CD4-positive, alpha-beta T cell (primary cell): ENCODE results near the gene CDH2. TPM values are rescaled to one million over a fixed set of nuclear protein-coding genes. Genes with fewer than 3 reads are reported as not detected.

Experiments
- ATAC-seq: fragments of 200-7000 bp; cut with Tn5 transposase; one replicate; pipeline ENCODE4 v1.10.0; 2022; ENCODE audit warnings: mild to moderate bottlenecking; ENCODE audit not compliant: poor library complexity
- CTCF ChIA-PET: fragments of 350-600 bp; sonication (Branson Sonifier 250); formaldehyde crosslinking; loops from one replicate; lab custom pipeline; 2021; ENCODE audit warnings: antibody characterized with exemption, inconsistent platforms; lab: Charles Lee
- POLR2A ChIA-PET: fragments of 350-600 bp; sonication (Branson Sonifier 250); formaldehyde crosslinking; loops from one replicate; lab custom pipeline; 2021; ENCODE audit warnings: antibody characterized with exemption, inconsistent platforms; lab: Charles Lee
- DNase-seq, 14 experiments: peaks; one replicate each; pipeline ENCODE4 v3.0.0-alpha.2; 2013 to 2020; ENCODE audit warnings: mixed read lengths in 2 of 14
- H3K27ac ChIP-seq, 2 donors: one replicate each; pipeline versions ENCODE4 v1.5.1 to v1.7.0; 2013; ENCODE audit warnings: low read length in 2 of 2, low read depth in 1 of 2, mild to moderate bottlenecking in 1 of 2
- H3K27me3 ChIP-seq, 2 experiments: 1 replicate in 1 of 2; 2 replicates in 1 of 2; pipeline versions ENCODE4 v1.6.1 to v1.7.0; 2013; ENCODE audit warnings: low read length in 2 of 2, control low read depth in 1 of 2, mild to moderate bottlenecking in 1 of 2, moderate library complexity in 1 of 2; ENCODE audit not compliant: insufficient read depth in 2 of 2, control insufficient read depth in 1 of 2
- H3K36me3 ChIP-seq: one replicate; pipeline ENCODE4 v1.6.1; 2013; ENCODE audit warnings: low read length, control low read depth; ENCODE audit not compliant: insufficient read depth
- H3K4me1 ChIP-seq: one replicate; pipeline ENCODE4 v1.6.1; 2013; ENCODE audit warnings: low read length, control low read depth; ENCODE audit not compliant: insufficient read depth
- H3K4me3 ChIP-seq: one replicate; pipeline ENCODE4 v1.5.1; 2013; ENCODE audit warnings: mild to moderate bottlenecking, low read length, moderate library complexity
- H3K9me3 ChIP-seq, 2 experiments: 1 replicate in 1 of 2; 2 replicates in 1 of 2; pipeline versions ENCODE4 v1.6.1 to v1.7.0; 2013; ENCODE audit warnings: low read length in 2 of 2, mild to moderate bottlenecking in 2 of 2, control low read depth in 1 of 2, moderate library complexity in 1 of 2; ENCODE audit not compliant: control insufficient read depth in 1 of 2, insufficient read depth in 1 of 2
- H3K27ac Mint-ChIP-seq: one replicate; pipeline ENCODE4 v1.8.0; 2020; ENCODE audit warnings: mixed read lengths
- H3K27me3 Mint-ChIP-seq: one replicate; pipeline ENCODE4 v1.8.0; 2021; ENCODE audit warnings: mixed read lengths
- H3K36me3 Mint-ChIP-seq: one replicate; pipeline ENCODE4 v1.8.0; 2021; ENCODE audit warnings: low read depth, mixed read lengths
- H3K4me1 Mint-ChIP-seq: one replicate; pipeline ENCODE4 v1.8.0; 2021; ENCODE audit warnings: low read depth, mixed read lengths
- H3K4me3 Mint-ChIP-seq: one replicate; pipeline ENCODE4 v1.8.0; 2020; ENCODE audit warnings: mild to moderate bottlenecking, mixed read lengths
- H3K9me3 Mint-ChIP-seq: one replicate; pipeline ENCODE4 v1.8.0; 2020; ENCODE audit warnings: mixed read lengths
- CTCF ChIP-seq: fragments of 200-600 bp; IDR thresholded peaks from one replicate; pipeline ENCODE4 v1.8.0; 2022; ENCODE audit warnings: antibody characterized with exemption, mild to moderate bottlenecking
- intact Hi-C, 2 experiments: fragments of 100-400 bp; cut with DNase I in 1 of 2; cut with micrococcal nuclease in 1 of 2; formaldehyde crosslinking; loops; one replicate each; pipeline versions ENCODE4 v1.15.1 to v1.9.0; 2023 to 2025; cut with DNase I, micrococcal nuclease
- total RNA-seq, 174 experiments: library from RNA in 2 of 174; stranded (reverse) in 2 of 174; gene quantifications; one replicate each; pipeline ENCODE4 v1.2.3 and lab custom pipeline; 2021 to 2026

CDH2 gene
- total RNA-seq, 2 experiments from 2014 or later: not detected

GRCh38 chr18:28075501-28075900, 101.4 kb downstream of the CDH2 start:
- Histone ChIP-seq H3K27ac (no peak overlapping the region), H3K9me3 (peaks cover 0 to 4% of the 10 kb centered on the region in 2 experiments), H3K4me3 (no peak overlapping the region), H3K27me3 (no peaks in the 10 kb centered on the region), H3K4me1 (no peaks in the 10 kb centered on the region), H3K36me3 (no peaks in the 10 kb centered on the region)
- H3K9me3 Mint-ChIP-seq: no peaks in the 10 kb centered on the region
- POLR2A ChIA-PET: no interaction called here
- TF ChIP-seq CTCF: no peak
- DNase-seq (no peak), ATAC-seq (no peak)
- CTCF ChIA-PET: no interaction called here
- no peak overlapping the region for H3K27ac Mint-ChIP-seq
- H3K27me3 Mint-ChIP-seq: no peaks in the 10 kb centered on the region
- no peaks in the 10 kb centered on the region for H3K36me3 Mint-ChIP-seq
- no peaks in the 10 kb centered on the region for H3K4me1 Mint-ChIP-seq
- no peak overlapping the region for H3K4me3 Mint-ChIP-seq
- intact Hi-C loops: no loop called here

GRCh38 chr18:28074076-28074475, 102.9 kb downstream of the CDH2 start:
- H3K36me3 ChIP-seq: no peaks in the 10 kb centered on the region
- Mint-ChIP-seq H3K4me1 (no peaks in the 10 kb centered on the region), H3K4me3 (no peak overlapping the region), H3K27ac (no peak overlapping the region), H3K36me3 (no peaks in the 10 kb centered on the region), H3K9me3 (no peaks in the 10 kb centered on the region), H3K27me3 (no peaks in the 10 kb centered on the region)
- POLR2A ChIA-PET: no interaction called here
- peaks cover 0 to 4% of the 10 kb centered on the region in 2 experiments for H3K9me3 ChIP-seq
- ATAC-seq (no peak), DNase-seq (no peak)
- no peak for TF ChIP-seq CTCF
- intact Hi-C loops: no loop called here
- CTCF ChIA-PET: no interaction called here
- no peak overlapping the region for H3K27ac ChIP-seq
- H3K27me3 ChIP-seq: no peaks in the 10 kb centered on the region
- H3K4me1 ChIP-seq: no peaks in the 10 kb centered on the region
- no peak overlapping the region for H3K4me3 ChIP-seq

- H3K27me3 Mint-ChIP-seq: no peaks in the 10 kb centered on the region
- H3K27me3 ChIP-seq: no peaks in the 10 kb centered on the region
- intact Hi-C loops: no loop called here
- ChIA-PET CTCF (no interaction called here), POLR2A (no interaction called here)
- TF ChIP-seq CTCF: no peak
- no peaks in the 10 kb centered on the region for H3K9me3 Mint-ChIP-seq
- H3K4me3 ChIP-seq: no peak overlapping the region
- no peaks in the 10 kb centered on the region for H3K4me1 ChIP-seq
- H3K9me3 ChIP-seq: peaks cover 0 to 4% of the 10 kb centered on the region in 2 experiments
- H3K4me3 Mint-ChIP-seq: no peak overlapping the region
- no peaks in the 10 kb centered on the region for H3K36me3 ChIP-seq
- no peak overlapping the region for H3K27ac Mint-ChIP-seq
- ATAC-seq: no peak
- H3K36me3 Mint-ChIP-seq: no peaks in the 10 kb centered on the region
- no peak overlapping the region for H3K27ac ChIP-seq
- no peaks in the 10 kb centered on the region for H3K4me1 Mint-ChIP-seq
- DNase-seq: no peak
These were observed 103.3 kb downstream of the CDH2 start for GRCh38 chr18:28073658-28074057.
